Endodermal cell (in vitro differentiated cells): ENCODE measurements around the gene IL12B. TPM values are rescaled to one million over a fixed set of nuclear protein-coding genes. Genes with fewer than 3 reads are reported as not detected.

ENCODE experiments used
- DNase-seq: peaks from one replicate; pipeline ENCODE4 v3.0.0-alpha.2; 2017
- H3K27ac ChIP-seq: 2 replicates; pipeline ENCODE4 v1.5.1; 2013; ENCODE audit warnings: mild to moderate bottlenecking, low read depth, low read length, moderate library complexity
- H3K27me3 ChIP-seq: 2 replicates; pipeline ENCODE4 v1.6.1; 2013; ENCODE audit warnings: mild to moderate bottlenecking, low read length, moderate library complexity; ENCODE audit not compliant: insufficient read depth, control insufficient read depth, poor library complexity, severe bottlenecking
- H3K36me3 ChIP-seq: 2 replicates; pipeline ENCODE4 v1.7.0; 2013; ENCODE audit warnings: mild to moderate bottlenecking, low read length, moderate library complexity; ENCODE audit not compliant: control insufficient read depth, insufficient read depth
- H3K4me1 ChIP-seq: one replicate; pipeline ENCODE4 v1.7.0; 2013; ENCODE audit warnings: low read length; ENCODE audit not compliant: control insufficient read depth, insufficient read depth
- H3K4me3 ChIP-seq: 2 replicates; pipeline ENCODE4 v1.5.1; 2013; ENCODE audit warnings: mild to moderate bottlenecking, low read length, moderate library complexity
- H3K9ac ChIP-seq: 2 replicates; pipeline ENCODE4 v1.6.1; 2013; ENCODE audit warnings: mild to moderate bottlenecking, low read length, moderate library complexity; ENCODE audit not compliant: poor library complexity, severe bottlenecking; ENCODE audit errors: extremely low read depth
- H3K9me3 ChIP-seq: 2 replicates; pipeline ENCODE4 v1.6.1; 2013; ENCODE audit warnings: mild to moderate bottlenecking, low read length, moderate library complexity; ENCODE audit not compliant: control insufficient read depth
- H3K27ac Mint-ChIP-seq: 2 replicates; pipeline ENCODE4 v1.8.0; 2020; ENCODE audit warnings: mixed read lengths
- H3K27me3 Mint-ChIP-seq: 2 replicates; pipeline ENCODE4 v1.8.0; 2021; ENCODE audit warnings: mild to moderate bottlenecking, mixed read lengths; ENCODE audit not compliant: insufficient read depth
- H3K36me3 Mint-ChIP-seq: 2 replicates; pipeline ENCODE4 v1.8.0; 2020; ENCODE audit warnings: low read depth, mixed read lengths
- H3K4me1 Mint-ChIP-seq: 2 replicates; pipeline ENCODE4 v1.8.0; 2020; ENCODE audit warnings: mixed read lengths
- H3K4me3 Mint-ChIP-seq: 2 replicates; pipeline ENCODE4 v1.8.0; 2020; ENCODE audit warnings: mild to moderate bottlenecking, moderate library complexity, mixed read lengths
- H3K9me3 Mint-ChIP-seq: 2 replicates; pipeline ENCODE4 v1.8.0; 2020; ENCODE audit warnings: mild to moderate bottlenecking, mixed read lengths
- whole genome bisulfite sequencing, 2 experiments: methylation state at CpG; one replicate each; pipeline versions ENCODE4 v1.1.5 to v1.1.7; 2013; ENCODE audit warnings: missing lambda C conversion rate in 2 of 2, mixed read lengths in 1 of 2; ENCODE audit not compliant: insufficient coverage in 1 of 2, insufficient read length in 1 of 2; 5-methylcytosine and 5-hydroxymethylcytosine counted together
- total RNA-seq, 2 donors: library from RNA; stranded (reverse); fragmentation: NEBNext Ultra II Directional in 1 of 2; extraction: Animal tissue kit (Norgen Biotek cat#: 25700) in 1 of 2; gene quantifications; 2 replicates in 1 of 2; 3 replicates in 1 of 2; pipeline ENCODE4 v1.2.1, GENCODE V29; 2021
- TF ChIP-seq, protein P1 (sequence below): fragments of 200-600 bp; sonication (generic); conservative IDR thresholded peaks from 2 replicates; pipeline ENCODE4 v1.5.0; 2021; ENCODE audit warnings: antibody characterized with exemption, mild to moderate bottlenecking

Gene IL12B
- total RNA-seq, 2 donors from 2014 or later: not detected

DNA sequence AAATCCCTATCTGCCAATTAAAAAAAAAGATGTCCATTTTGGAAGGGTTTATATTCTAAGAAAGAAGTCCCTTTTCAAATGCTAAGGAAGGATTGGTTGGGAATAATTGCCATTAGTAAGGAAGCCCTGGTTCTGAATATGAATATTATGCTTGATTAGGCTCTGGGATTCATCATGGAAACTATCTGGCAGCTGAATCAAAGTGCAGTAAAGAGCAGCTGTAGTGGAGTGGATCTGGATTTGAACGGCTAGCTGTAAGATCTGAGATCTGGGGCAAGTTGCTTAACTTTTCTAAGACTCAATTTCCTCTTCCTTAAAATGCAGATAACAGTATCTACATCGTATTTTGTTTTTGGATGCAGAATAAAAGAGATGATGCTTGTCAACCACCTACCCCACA is 10.5 kb downstream of the IL12B start:
- Mint-ChIP-seq H3K9me3 (no peaks in the 10 kb centered on the region), H3K27ac (no peak overlapping the region), H3K27me3 (peaks cover 4% of the 10 kb centered on the region)

DNA sequence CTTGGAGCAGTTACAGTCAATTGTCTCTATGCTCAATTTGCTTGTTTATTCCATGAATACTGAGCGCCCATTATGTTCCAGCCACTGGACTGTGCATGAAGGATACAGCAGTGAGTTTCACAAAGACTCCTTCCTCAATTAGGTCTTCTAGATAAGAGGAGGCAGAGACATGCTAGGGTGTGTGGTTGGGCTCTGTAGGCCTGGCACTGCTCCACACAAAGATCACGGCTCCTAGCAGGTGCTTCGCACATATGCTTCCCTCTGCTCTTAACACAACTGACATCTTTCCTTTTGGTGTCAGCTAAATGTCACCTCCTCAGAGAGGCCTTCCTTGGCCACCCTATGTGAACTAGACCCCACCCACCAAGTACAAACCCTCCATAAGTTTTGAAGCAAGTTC is 10.9 kb downstream of the IL12B start:
- H3K4me3 ChIP-seq: no peak overlapping the region
- no peak for DNase-seq
- H3K36me3 ChIP-seq: no peaks in the 10 kb centered on the region
- H3K4me1 ChIP-seq: no peaks in the 10 kb centered on the region
- Mint-ChIP-seq H3K4me1 (no peaks in the 10 kb centered on the region), H3K27me3 (peaks cover 4% of the 10 kb centered on the region), H3K9me3 (no peaks in the 10 kb centered on the region), H3K36me3 (no peaks in the 10 kb centered on the region), H3K4me3 (no peak overlapping the region), H3K27ac (no peak overlapping the region)
- TF ChIP-seq, protein P1, sequence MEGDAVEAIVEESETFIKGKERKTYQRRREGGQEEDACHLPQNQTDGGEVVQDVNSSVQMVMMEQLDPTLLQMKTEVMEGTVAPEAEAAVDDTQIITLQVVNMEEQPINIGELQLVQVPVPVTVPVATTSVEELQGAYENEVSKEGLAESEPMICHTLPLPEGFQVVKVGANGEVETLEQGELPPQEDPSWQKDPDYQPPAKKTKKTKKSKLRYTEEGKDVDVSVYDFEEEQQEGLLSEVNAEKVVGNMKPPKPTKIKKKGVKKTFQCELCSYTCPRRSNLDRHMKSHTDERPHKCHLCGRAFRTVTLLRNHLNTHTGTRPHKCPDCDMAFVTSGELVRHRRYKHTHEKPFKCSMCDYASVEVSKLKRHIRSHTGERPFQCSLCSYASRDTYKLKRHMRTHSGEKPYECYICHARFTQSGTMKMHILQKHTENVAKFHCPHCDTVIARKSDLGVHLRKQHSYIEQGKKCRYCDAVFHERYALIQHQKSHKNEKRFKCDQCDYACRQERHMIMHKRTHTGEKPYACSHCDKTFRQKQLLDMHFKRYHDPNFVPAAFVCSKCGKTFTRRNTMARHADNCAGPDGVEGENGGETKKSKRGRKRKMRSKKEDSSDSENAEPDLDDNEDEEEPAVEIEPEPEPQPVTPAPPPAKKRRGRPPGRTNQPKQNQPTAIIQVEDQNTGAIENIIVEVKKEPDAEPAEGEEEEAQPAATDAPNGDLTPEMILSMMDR: no peak
- H3K27ac ChIP-seq: no peak overlapping the region
- H3K9me3 ChIP-seq: no peaks in the 10 kb centered on the region
- WGBS, 2 experiments: 88 to 90% methylated on average over 1 to 3 of the region's 3 CpGs
- no peaks in the 10 kb centered on the region for H3K27me3 ChIP-seq
- H3K9ac ChIP-seq: no peak overlapping the region

More for the DNA sequence above, 10.5 kb downstream of the IL12B start:
- Histone ChIP-seq H3K4me1 (no peaks in the 10 kb centered on the region), H3K27me3 (peaks cover 3% of the 10 kb centered on the region), H3K9me3 (no peaks in the 10 kb centered on the region), H3K27ac (no peak overlapping the region), H3K36me3 (no peaks in the 10 kb centered on the region), H3K4me3 (no peak overlapping the region), H3K9ac (no peak overlapping the region)
- TF ChIP-seq, protein P1: no peak
- no peak overlapping the region for H3K4me3 Mint-ChIP-seq
- no peak for DNase-seq
- WGBS, 2 experiments: 85 to 100% methylated on average over 1 to 2 of the region's 2 CpGs
- H3K36me3 Mint-ChIP-seq: no peaks in the 10 kb centered on the region
- H3K4me1 Mint-ChIP-seq: no peaks in the 10 kb centered on the region

DNA sequence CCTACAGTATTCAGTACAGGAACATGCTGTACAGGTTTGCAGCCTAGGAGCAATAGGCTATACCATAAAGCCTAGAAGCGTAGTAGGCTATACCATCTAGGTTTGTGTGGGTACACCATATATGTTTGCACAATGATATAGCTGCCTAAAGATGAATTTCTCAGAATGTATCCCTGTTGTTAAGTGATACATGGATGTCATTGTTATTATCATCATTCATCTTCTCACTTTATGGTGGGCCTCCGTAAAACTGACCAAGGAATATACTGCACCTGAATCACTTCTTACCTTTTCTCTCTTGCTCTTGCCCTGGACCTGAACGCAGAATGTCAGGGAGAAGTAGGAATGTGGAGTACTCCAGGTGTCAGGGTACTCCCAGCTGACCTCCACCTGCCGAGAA is 11.8 kb downstream of the IL12B start:
- 83 to 93% methylated on average over 1 to 4 of the region's 4 CpGs for WGBS, 2 experiments
- no peaks in the 10 kb centered on the region for H3K27me3 ChIP-seq
- H3K4me1 Mint-ChIP-seq: no peaks in the 10 kb centered on the region
- H3K27me3 Mint-ChIP-seq: peaks cover 4% of the 10 kb centered on the region
- H3K36me3 ChIP-seq: no peaks in the 10 kb centered on the region
- no peak overlapping the region for H3K4me3 ChIP-seq
- DNase-seq: no peak
- TF ChIP-seq, protein P1: no peak
- H3K27ac Mint-ChIP-seq: no peak overlapping the region
- no peaks in the 10 kb centered on the region for H3K36me3 Mint-ChIP-seq
- H3K27ac ChIP-seq: no peak overlapping the region
- H3K9me3 Mint-ChIP-seq: no peaks in the 10 kb centered on the region
- no peak overlapping the region for H3K9ac ChIP-seq
- H3K9me3 ChIP-seq: no peaks in the 10 kb centered on the region
- H3K4me3 Mint-ChIP-seq: no peak overlapping the region
- H3K4me1 ChIP-seq: no peaks in the 10 kb centered on the region
